Middle frontal gyrus (tissue), 1 donor: ENCODE results near the gene NPAT.
"Not testable (repeated sequence)": the region's sequence is repeated elsewhere in the genome, so short reads cannot be mapped to it uniquely, and the experiment has no call there.

Source experiments
- DNase-seq: peaks from one replicate; pipeline ENCODE4 v3.0.0-alpha.2; 2015; ENCODE audit warnings: low spot score; ENCODE audit errors: extremely low spot score

Gene NPAT

DNA sequence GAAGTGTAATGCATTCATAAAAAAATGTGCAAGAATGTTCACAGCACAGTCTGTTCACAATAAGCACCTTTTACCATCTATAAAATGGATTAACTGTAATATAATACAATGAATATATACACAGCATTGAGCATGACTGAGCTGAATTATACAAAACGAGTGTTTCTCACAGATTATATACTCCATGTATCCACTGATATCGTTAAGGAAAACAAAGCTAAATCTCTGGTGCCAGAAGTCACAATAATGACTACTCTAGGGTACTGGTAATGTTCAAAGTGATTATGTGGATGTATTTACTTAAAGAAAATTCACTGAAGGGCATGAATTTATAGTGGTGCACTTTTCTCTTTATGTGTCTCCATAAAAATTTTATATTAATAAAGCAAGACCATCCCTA is 67.8 kb downstream of the NPAT start:
- DNase-seq: no peak

DNA sequence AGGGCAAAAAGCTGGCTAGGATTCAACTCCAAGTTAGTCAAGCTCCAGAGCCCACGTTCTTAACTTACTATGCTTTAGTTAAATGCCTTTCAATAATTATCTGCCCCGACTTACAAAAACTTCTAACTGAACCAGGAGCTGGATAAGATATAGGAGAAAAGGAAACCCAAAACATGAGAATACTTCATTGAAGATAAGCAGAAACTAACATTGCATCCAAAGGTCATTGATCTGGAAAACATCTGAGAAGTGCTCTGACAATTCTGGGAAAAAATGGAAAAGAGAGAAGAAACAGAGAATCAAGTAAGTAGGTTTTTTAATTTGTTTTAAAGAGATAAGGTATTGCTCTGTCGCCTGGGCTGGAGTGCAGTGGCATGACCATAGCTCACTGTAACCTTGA is 73.9 kb downstream of the NPAT start:
- DNase-seq: no peak

DNA sequence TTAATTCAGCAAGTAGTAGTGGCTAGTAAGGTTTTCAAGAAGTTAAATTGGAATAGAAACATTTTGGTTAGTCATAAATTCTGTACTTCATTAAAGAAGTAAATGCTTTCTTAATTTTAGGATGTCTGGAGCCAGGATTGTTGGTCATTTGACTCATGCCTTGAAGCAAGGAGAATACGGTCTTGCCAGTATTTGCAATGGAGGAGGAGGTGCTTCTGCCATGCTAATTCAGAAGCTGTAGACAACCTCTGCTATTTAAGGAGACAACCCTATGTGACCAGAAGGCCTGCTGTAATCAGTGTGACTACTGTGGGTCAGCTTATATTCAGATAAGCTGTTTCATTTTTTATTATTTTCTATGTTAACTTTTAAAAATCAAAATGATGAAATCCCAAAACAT is 75.3 kb downstream of the NPAT start:
- DNase-seq: no peak

DNA sequence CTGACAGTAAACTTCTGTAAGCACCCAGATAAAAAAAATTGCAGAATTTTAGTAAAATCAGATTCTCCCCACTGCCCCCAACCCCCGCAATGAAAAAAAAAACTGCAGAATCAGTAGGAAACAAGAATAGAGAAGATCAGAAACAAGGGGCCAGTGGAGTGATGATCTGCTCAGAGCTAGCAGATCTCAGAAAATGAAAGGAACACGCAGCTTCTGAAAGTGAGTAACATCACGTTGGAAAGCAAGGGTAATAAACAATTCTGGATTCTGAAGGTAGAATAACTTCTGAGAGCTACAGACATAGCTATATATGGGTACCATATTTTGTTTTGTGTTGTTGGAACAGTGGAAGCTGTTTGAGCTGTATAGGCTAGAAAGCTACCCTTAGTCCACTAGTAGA is 77.8 kb downstream of the NPAT start:
- no peak for DNase-seq

DNA sequence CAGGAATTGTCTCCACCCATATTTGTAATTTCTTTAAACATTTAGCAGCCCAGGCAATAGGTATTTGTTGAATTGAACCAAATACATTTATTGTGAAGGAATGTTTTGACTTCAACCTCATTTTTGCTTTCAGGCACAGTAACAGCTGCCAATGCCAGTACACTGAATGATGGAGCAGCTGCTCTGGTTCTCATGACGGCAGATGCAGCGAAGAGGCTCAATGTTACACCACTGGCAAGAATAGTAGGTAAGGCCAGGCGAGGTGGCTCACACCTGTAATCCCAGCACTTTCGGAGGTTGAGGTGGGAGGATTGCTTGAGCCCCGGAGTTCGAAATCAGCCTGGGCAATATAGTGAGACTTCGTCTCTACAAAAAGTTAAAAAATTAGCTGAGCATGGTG is 80.1 kb downstream of the NPAT start:
- DNase-seq: no peak

DNA sequence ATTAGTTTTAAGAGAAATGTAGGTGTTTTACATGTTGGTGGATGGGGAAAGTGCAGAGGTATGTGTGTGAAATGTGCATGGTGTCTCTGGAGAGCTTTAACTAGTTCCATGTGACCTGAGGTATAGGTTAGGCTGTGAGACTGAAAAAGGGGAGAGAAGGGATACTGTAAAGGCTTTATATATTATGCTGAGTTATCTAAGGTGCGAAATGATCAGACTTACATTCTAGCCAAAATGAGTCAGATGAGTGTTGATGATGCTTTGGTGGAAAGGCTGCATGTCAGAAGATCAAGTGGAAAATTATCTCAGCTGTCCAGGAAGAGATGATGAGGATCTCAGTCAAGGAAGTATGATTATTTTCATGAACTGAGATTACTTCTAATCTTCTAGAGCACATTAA is 85.2 kb downstream of the NPAT start:
- DNase-seq: no peak

DNA sequence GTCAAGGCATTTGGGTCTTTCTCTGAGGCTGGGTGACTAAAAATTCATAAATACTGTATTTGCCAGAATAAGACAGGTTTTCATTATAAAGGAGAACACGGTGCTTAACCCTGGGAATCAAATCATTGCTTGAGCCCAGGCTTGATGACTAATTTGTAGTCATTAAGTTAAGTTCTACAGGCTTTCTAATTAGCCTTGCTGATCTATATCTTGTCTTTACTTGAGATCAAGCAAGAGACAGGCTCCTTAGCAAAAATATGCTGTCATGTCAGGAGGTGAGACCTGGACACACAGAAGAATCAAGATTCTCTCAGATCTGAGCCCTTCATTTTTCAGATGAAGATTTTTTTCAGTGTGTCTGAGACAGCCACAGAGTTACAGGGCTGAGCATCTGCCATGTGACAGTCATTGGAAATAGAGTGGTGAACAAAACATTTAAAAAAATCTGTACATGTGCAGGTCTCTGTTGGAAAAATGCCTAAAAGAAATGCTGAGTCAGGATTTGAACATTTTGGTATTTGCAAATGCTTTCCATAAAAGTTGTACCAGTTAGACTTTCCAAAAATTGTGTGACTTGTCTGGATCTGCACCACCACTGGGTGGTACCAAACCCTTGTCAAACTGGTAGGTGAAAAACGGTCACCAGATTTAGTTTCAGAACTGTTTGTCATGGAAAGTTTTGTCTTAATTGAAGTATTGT is 86.4 kb downstream of the NPAT start:
- DNase-seq: no peak

DNA sequence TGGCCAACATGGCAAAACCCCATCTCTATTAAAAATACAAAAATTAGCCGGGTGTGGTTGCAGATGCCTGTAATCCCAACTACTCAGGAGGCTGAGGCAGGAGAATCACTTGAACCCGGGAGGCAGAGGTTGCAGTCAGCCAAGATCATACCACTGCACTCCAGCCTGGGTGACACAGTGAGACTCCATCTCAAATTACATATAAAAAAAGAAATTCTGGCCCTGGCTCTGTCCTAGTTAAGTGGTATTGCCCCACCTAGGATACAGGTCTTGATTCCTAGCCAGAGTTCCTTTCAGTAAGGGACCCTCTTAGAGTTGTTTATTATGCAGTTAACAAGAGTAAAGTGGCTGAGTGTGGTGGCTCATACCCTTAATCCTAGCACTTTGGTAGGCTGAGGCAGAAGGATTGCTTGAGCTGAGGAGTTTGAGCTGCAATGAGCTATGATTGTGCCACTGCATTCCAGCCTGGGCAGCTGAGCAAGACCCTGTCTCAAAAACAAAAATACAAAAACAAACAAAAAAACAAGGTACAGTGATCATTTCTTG is 89.4 kb downstream of the NPAT start:
- not testable (repeated sequence) for DNase-seq

DNA sequence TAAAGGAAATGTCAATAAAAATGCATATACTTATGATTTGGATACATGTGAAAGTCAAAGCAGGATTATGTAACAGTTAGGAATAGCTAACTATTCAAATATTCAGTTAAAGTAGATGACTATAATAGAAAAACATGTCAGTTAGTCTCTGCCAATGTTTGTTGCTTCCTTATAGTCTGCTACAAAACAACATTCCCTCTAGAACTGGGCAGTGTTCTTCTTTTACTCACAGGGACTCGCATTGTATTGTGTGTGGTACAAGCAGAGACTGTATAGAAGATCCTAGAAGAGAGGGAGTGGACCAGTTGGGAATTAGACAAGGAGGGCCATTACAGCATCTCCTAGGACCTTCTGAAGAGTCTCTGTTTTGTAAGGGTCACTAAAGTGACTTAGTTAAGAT is 90.4 kb downstream of the NPAT start:
- DNase-seq: no peak

DNA sequence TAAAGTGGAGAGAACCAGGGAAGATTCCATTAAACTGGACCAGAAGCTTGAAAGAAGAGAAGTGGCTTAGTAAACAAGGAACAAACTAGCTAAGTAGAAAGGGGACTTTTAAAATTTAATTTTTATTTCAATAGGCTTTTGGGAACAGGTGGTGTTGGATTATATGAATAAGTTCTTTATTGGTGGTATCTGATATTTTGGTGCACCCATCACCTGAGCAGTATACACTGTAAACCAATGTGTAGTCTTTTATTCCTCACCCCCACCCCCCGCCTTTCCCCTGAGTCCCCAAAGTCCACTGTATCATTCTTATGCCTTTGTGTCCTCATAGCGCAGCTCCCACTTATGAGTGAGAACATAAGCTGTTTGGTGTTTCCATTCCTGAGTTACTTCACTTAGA is 93.7 kb downstream of the NPAT start:
- DNase-seq: no peak

DNA sequence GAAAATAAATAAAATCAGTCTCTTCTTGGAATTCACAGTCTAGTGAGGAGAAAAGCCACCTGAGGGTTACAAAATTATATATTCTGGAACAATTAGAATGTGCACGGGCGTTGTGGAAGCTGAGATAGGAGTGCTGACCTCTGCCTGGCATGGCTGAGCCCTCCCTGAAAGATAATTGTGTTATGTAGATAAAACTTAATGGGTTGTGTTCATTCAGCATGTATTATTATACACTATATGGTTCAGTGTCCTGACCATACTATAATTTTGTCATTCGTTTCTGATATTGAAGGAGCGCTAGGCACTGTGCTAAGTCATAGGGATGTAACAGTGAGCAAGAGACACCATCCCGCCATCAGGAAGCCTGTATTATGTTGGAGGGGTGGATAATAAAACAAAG is 97.3 kb downstream of the NPAT start:
- DNase-seq: no peak

DNA sequence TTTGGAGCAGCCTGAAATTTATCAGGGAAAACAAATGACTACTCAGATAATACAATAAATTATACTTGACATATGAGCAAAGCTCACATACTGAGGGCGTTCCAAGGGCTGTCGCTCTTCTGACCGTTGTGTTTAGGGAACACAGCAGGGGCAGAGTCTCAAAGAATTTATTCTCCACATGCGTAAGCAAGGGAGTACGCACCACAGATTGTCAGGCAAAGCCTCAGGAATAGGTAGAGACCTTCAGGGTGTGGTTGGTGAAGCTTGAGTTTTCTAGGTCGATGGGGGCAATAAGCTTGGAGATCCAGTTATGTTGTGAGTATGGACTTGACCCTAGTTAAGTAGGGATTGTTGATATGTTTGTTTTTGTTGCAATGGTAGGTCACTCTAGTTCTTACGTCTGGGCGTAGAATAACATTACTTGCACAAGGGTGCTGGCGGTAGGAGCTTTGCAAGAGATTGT is 100.2 kb downstream of the NPAT start:
- DNase-seq: no peak

DNA sequence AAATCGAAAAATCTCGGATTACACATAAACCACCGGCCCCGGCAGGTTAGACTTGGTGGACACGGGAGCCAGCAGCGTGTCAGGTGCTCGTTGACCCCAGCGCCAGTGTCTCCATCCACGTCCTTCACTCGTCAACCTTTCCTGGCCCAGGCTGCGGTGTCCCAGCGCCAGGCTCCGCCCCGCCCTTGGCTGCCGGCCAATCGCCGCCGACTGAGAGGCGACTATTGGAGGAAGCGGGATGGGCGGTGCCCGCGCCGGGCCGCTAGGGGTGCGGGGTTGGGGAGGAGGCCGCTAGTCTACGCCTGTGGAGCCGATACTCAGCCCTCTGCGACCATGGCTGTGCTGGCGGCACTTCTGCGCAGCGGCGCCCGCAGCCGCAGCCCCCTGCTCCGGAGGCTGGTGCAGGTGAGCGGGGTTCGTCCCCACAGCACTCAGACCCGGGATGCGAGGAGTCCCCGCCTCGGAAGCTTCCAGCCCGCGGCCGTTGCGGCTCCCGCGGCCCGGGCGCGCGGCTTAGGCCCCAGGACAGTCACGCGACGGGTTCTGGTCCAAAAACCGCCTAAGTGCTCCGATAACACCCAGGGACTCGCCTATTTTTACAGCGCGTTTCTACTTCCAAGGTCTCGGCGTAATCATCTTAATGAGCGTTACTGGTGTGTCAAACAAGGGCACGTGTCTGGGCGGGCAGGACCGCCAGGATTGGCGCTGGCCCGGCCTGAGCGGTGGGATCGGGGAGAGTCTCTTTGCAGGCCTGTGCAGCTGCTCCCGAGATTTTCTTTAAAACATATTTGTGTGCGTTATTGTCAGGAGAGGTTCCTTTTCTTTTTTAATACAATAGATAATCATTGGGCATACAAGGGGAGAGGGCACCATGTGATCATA is 100.9 kb downstream of the NPAT start, which contains the start of gene ACAT1:
Gene ACAT1, plus strand, starts transcription at position 294 of the 882 bp plus-strand sequence. Its CDS starts 40 bp downstream, at position 334.
- peak; percentile 85 for DNase-seq

DNA sequence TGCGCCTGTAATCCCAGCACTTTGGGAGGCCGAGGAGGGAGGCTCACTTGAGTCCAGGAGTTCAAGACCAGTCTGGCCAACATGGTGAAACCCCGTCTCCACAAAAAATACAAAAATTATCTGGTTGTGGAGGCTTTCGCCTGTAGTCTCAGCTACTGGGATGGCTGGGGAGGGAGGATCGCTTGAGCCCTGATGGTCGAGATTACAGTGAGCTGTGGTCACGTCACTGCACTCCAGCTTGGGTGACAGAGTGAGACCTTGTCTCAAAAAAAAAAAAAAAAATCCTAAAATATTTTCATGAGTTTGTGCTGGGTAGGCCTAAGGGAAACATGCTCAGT is 101.5 kb downstream of the NPAT start:
- not testable (repeated sequence) for DNase-seq

DNA sequence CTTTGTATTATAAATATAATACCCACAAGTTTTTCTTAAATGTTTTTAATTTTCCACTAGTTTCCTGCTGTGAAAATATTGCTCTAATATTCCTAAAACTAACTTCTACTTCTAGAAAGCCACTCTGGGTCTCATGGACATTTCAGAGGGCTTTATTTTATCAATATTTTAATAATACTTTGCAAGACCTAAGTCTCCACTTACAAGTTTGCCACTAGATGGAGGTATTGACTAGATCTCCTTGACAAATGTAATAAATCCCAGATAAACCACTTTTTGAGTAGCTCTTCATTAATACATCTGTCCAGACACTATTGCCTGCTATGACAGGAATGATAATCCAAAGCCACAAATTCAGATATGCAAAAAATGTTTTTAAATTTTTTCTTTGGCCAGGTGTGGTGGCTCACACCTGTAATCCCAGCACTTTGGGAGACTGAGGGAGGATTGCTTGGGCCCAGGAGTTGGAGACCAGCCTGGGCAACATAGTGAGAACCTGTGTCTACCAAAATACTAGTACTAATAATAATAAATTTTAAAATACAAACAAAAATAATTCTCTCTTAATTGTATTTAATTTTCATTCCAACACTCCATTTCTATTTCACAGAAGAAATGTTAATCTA is 104.6 kb downstream of the NPAT start:
- DNase-seq: no peak

DNA sequence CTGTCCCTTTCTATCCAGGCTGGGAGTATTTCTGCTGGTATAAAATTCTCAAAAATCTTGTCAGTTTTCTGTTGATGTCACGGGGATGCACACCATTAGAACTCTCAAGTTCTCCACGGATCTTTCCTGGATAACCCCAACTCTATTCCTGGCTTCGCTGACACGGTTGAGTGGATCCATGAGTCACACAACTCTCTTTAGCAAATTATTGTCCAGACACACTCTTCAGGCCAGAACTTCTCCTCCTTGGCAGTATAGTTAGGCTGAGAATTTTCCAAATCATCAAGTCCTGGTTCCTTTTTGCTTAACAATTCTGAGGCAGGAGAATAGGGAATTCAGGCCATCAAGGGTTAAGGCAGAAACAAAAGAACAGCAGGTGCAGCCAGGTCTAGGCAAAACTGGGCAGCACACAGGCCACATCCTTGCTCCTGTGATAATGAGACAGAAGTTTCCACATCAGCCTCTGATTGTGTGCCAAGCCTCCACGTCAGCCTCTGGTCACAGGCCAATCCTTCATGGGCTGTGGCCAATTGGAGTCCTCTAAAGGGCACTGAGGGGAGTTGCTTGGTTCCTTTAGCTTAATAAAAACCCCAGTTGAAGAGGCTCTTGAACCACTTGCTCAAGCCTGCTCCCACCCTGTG is 106.8 kb downstream of the NPAT start:
- peak; percentile 36 for DNase-seq

DNA sequence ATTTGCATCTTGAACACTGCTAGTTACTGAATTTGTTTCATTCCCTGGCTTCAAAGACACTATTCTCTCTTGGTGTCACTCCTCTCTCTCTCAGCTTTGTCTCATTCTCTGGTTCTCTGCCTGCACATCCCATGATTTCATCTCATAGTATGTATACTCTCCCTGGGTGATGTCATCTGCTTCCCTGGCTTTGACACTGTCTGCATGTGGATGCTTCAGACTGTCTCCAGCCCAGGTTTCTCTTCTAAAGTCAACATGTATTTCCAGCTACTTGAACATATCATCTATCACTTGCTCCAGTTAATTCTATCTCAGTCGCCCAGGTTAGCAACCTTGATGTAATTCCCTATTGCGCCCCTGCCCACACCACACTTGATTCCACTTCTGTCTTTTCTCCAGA is 110.4 kb downstream of the NPAT start:
- DNase-seq: no peak

DNA sequence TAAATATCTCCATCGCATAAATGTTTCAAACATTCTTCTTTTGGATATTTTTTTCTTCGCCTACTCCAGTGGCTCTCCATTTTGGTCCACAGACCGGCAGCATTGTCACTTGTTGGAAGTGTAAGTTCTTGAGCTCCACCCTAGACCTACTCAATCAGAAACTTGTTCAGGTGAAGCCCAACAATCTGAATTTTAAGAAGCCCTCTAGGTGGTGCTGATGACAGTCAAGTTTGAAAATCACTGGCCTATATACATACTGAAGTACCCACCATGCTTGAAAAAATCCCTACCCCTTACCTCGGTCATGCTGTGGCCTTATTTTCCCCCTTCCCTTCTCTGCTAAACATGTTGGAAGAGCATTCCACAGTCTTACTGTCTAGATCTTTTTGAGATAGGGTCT is 111.3 kb downstream of the NPAT start:
- no peak for DNase-seq
